ENCODE data around the gene TTC7B.

Gene TTC7B

DNA sequence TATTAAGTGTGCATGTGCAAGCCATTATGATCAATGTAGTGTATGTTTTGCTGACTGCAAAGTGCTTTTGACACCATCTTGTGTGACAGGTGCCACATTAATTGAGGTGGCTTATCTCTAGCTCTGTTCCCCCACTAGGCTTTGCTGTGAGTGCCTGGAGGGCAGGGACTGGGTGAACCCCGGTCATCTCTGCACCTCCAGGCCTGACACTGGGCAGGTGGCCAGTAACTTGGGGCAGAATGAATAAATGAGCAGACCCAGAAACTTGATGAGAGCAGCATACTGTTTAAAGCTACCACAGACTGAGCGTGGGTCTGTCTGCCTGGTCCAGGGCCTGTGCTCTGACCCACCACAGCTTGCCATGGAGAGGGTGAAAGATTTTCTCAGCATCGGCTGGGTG lies 267.8 kb downstream of the TTC7B start:
- DNase-seq (ENCODE audit: low read depth in 2 of 3, low spot score in 2 of 3), result no peak

DNA sequence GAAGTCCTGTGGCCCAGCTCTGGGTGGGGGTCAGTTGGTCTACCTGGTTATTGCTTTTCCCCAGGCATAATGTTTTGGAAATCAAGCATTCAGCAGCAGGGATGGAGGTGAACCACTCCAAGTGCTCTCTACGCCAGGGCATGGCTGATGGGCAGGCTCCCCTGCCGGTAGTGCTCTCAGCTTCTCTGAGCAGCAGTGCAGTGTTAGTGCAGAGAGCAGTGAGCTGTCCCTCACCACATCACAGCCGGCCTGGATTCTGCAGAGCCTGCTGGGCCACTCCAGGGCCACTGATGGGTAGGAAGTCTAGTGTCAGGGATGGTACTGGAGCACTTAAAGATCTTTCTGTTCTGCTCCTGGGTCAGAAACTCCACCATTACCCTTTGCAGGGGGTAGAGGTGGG lies 268.3 kb downstream of the TTC7B start:
- no peak for DNase-seq (ENCODE audit: low read depth in 2 of 3, low spot score in 2 of 3)

DNA sequence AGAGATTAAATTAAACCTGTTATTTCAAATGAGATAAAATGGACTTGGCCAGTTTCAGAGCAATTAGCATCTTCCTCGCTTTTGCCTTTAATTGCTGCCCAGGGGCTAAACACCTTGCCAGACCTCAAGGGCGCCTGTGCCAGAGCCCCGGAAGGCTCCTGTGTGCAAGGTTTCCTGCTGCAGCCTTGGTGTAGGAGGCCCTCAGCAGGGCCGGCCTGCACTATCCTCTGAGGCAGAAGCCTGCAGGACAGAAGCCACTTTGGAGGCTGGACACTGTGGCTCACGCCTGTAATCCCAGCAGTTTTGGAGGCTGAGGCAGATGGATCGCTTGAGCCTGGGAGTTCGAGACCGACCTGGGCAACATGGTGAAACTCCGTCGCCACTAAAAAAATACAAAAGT lies 269.0 kb downstream of the TTC7B start:
- no peak for DNase-seq (ENCODE audit: low read depth in 2 of 3, low spot score in 2 of 3)

DNA sequence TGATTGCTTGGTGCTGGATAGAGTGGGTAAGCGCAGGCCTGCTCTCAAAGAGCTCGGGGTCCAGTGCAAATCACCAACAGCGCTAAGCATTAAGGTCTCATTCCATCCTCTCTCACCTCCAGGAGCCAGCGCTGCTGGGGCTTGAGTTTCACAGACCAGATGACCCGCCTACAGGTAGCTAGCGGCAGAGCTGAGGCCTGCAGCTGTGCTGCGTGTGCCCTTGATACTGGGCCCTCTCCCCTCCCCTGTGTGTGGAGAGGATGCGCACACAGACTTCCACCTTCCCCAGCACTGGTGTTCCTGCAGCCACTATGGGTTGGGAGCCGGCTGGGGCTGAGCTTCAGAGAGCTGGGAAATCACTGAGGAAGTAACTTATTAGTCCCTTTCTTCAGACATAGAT lies 269.5 kb downstream of the TTC7B start:
- DNase-seq (ENCODE audit: low read depth in 2 of 3, low spot score in 2 of 3), result no peak

DNA sequence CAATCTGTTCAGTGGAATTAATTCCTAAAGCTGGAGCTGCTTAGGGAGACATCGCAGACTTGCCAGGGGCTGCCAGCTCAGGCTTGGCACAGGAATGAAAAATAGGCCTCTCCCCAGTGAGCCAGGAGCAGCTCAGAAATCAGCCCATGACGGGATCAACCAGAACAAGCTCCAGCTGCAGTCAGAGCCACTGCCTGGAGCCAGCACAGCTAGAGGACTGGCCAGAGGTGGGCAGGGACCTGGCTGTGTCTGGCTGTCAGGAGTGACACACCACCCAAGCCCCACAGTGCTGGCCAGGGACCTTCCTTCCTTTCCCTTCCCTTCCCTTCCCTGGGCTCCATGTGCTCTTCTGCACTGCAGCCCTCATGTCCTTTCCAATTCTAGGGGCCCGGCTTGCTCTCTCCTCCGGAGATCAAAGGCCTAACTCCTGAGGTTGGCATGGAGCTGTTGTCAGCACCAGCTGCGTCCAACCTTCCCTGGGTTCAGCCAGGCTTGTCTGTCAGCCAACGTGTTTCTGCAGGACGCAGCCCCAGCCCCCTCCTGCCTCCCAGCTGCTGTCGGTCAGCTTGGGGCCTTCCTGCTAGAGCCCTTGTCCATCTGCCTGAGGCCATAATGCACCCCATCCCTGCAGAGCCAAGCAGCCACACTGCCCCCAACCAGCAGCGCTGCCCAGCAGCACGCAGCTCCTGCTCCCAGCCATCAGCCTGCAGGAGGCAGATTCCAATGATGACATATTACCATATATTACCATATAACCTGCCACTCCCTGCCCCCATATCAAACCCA lies 270.1 kb downstream of the TTC7B start:
- DNase-seq (ENCODE audit: low read depth in 2 of 3, low spot score in 2 of 3), result no peak

DNA sequence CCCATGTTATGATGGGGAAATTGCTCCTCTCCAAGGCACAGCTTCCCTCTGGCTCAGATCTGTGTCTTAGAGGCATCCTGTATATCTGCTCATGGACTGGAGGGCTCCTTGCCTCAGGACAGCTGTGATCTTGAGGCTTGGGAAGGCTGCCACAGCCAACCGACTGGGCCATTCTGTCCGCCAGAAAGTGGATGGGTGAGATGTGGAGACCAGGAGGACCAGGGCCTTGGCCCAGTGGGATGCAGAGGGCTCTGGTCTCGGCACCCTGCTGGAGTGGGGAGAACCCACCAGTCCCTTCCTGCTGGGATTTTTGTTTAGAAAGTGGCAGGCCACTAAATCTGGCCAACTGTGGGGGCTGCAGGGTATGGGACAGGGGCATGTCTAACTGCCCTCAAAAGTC lies 270.8 kb downstream of the TTC7B start:
- no peak for DNase-seq (ENCODE audit: low read depth in 2 of 3, low spot score in 2 of 3)

DNA sequence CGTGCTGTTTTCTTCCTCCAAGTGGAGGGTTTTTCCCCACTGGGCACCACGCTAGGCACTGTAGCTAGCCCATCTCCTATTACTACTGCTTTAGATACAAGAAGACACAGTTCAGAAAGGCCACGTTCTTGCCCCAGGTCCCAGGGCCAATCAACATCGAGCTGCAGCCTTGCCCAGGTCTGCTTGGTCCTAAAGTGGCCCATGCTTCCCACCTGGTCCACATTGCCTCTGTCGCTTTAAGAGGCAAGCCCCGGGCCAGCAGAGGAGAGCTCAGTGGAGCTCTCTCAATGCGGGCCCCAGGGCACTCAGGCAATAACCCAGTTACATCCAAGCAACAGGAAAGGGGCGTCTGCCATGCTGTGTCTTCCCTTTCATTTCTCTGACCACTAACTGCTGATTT lies 271.3 kb downstream of the TTC7B start:
- DNase-seq (ENCODE audit: low read depth in 2 of 3, low spot score in 2 of 3), result no peak

DNA sequence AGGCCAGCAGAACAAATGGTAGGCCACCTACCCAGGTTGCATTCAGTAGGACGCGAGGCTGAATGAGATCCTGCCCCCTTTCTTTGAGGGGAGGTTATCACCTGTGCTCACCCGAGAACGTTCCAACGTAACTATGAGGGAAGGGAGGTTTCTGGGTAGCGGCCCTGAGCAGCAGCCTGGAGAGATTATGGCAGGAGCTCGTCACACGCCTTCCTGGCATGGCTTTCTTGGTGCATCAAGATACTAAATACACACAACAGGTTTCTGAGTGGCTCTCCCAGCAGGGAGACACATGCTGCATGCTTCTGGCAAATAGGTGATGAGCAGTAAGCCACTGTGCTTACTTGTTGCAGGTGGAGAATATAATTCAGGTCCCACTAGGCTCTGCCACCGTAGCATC lies 271.7 kb downstream of the TTC7B start:
- DNase-seq (ENCODE audit: low read depth in 2 of 3, low spot score in 2 of 3), result no peak

DNA sequence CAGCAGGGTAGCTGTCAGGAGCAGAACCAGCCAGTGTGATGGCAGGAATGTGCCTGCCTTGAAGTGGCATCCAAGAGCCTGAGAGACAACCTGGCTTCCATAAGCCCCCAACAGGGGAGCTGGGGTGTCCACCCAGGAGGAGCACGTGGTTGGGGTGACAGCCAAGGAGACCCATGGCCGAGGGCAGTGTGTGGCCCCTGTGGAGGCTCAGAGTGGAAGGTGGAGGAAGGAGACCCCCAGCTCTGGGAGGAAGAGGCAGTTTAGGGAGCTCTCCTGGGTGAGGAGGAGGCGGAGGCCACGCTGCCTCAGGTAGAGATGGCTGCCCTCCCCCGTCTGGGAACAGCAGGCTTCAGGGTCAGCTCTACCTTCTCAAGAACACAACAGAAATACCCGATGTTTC lies 272.4 kb downstream of the TTC7B start:
- DNase-seq (ENCODE audit: low read depth in 2 of 3, low spot score in 2 of 3), result no peak

DNA sequence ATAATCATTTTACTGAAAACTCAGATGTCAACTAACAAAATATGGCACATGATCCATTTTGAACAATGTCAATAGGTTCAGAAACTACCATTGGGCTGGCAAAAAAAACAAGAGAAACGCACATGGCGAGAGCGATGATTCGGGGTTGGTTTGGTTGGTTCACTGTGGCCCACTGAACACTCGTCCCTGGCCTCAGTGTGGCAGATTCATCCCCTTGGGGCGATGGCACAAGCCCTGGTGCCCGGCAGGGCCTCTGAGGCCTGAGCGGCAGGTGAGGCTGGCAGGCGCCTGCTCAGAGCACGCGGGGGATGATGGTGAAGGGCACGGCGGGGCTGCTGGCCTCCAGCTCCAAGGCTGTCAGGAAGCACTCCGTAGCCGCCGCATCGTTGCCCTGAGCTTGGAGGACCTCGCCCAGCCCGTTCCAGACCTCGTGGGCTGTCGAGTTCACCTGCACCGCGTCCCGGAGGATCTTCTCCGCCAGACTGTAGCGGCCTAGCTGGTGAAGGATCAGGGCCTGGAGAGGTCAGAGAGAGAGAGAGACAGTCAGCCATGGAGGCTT lies 275.1 kb downstream of the TTC7B start:
- no peak for DNase-seq (ENCODE audit: low read depth in 2 of 3, low spot score in 2 of 3)

DNA sequence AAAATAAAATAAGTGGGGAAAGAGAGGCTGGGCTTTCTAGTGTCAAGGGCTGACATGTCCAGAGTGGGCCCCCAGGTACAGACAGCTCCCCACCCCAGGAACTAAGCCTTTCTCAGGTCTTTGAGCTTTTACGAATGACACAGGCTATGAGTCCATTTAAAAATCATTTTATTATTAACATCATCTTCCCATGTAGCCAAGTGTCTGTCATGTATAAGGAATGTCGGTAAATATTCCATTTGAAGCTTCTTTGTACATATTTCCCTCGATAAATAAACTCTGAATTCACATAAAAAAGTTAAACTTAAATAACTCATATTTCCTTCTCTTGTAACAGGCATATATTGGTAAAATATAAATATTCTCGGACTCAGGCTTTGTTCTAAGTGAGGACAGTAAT lies 275.8 kb downstream of the TTC7B start:
- no peak for DNase-seq (ENCODE audit: low read depth in 2 of 3, low spot score in 2 of 3)

DNA sequence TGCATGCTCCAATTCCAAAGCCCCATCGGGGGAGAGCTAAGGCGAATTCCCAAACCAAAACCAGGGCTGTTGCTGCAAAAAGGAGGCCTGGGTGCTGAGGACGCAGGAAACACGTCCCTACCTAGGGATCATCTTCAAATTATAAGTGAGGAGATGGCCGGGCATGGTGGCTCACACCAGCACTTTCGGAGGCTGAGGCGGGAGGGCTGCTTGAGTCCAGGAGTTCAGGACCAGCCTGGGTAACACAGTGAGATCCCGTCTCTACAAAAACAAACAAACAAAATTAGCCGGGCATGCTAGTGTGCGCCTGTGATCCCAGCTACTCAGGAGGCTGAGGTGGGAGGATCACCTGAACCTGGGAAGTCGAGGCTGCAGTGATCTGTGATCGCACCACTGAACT lies 276.2 kb downstream of the TTC7B start:
- DNase-seq (ENCODE audit: low read depth in 2 of 3, low spot score in 2 of 3), result no peak

DNA sequence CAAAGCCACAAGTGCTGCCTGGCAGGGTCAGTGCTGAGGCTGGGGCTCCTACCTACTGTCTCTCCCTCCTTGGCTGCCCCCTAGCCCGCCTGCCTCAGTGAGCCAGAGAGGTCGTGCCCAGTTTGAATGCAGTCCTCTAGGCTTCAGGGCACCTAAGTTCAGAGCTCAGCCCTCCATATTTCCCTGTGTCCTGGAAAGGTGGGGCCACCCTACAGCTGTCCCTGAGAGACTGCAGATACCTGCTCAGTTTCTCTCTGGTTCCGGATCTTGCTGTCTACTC lies 276.8 kb downstream of the TTC7B start:
- DNase-seq (ENCODE audit: low read depth in 2 of 3, low spot score in 2 of 3), result no peak

DNA sequence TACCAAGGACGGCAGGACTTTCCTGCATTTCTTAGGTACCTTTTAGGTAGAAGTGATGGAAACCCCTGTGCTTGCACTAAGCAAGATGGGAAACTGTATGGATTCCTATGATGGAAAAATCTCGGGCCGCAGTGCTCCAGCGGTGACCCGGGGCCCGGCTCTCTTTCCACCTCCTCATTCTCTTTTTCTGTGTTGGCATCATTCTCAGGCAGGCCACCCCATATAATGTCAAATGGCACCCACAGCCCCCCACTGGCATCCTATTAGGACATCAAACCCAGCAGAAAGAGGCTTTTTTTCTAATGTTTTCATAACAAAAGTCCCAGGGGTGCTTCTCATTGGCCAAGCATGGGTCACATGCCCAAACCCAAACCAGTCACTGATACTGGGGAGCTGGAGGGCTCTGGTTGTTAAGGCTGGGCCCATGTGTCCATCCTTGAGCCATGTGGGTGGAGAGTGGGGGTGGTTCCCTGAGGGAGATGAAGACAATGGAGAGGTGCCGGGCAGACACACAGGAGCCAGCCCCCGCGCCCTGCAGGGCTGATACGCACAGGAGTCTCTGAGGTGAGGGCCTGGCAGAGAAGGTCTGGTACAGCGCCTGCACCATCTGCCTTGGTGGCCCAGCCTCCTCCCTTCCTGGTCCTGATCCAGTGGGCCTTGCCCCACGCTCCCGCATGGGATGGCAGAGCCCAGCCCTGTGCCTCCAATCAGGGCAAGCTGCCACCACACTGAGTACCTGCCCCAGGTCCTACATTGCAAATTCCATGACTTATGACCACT lies 277.3 kb downstream of the TTC7B start:
- no peak for DNase-seq (ENCODE audit: low read depth in 2 of 3, low spot score in 2 of 3)

DNA sequence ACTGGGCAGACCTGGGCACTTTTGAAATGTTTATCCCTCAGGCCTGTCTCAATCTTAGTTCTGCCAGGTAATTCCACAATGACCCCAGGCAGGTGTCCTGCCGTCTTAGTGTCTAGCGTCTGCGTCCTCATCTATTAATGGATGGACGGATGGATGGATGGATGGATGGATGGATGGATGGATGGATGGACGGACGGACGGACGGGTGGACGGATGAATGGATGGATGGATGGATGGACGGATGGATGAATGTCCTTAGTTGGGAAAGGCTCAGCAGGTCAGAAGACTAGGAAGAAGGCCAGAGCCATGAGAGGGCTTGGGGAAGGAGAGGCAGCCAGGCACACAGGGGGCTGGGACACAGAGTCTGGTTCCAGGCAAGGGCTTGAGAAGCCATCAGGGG lies 278.1 kb downstream of the TTC7B start:
- no peak for DNase-seq (ENCODE audit: low read depth in 2 of 3, low spot score in 2 of 3)

DNA sequence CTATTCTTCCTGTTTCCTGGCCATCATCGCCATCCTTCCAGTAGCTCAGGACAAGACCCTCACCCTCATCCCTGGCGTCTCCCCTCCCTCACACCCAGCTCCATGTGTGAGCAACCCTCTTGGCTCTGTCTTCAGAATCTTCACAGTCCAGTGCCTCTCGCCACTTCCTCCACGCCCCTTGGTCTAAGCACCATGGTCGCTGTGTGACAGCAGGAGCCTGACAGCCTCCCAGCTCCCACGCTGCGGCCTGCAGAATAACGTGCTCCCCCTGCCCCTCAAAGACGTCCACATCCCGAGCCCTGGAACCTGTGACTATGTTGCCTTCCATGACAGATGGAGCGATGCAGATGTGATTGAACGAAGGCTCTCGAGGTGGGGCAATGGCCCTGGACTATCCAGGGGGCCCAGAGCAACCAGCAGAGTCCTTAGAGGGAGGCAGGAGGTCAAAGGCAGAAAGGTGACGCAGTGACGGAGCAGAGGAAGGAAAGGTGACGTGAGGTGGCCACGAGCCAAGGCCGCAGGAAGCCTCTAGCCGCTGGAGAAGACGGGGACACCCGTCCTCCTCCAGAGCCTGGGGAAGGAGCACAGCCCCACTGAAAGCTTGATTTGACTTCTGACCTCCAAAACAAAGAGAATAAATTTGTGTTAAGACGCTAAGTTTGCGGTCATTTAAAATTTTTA lies 279.6 kb downstream of the TTC7B start:
- no peak for DNase-seq (ENCODE audit: low read depth in 2 of 3, low spot score in 2 of 3)

DNA sequence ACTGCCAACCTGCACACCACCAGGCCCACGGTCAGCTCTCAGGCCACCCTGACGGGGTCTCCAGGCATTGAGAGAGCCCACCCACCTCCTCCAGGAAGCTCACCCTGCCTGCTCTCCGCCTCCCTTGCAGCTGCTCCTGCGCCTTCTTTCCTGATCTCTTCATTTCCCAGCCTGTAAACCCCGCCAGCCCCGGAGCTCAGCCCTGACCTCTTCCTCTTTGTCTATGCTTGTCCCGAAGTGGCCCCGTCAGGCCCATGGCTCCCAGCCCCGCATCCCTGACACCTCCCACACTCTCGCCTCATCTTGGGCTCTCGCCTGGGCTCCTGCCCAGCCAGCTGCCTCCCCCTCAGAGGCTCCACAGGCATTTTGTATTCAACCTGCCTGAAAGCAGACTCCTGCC lies 280.1 kb downstream of the TTC7B start:
- no peak for DNase-seq (ENCODE audit: low read depth in 2 of 3, low spot score in 2 of 3)

DNA sequence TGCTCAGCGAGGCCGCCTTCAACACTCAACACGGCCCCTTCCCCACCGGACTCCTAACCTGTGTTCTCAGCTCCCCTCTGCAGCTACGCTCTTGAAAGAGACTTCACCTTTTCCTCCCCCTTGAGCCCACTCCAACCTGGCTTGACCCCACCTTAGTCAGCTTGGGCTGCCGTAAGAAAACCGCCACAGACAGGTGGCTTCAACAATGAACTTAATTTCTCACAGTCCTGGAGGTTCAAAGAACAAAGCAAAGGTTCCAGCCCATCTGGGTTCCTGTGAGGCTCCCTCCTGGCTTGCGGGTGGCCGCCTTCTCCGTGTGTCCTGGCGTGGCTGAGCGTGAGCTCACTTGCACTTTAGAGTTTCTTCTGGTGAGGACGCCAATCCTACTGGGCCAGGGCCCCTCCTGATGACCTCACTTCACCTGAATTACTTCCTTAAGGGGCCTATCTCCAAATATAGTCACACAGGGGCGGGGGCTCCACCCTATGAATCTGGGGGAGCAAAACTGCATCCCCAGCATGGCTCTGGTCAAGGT lies 280.6 kb downstream of the TTC7B start:
- DNase-seq (ENCODE audit: low read depth in 2 of 3, low spot score in 2 of 3), result no peak

DNA sequence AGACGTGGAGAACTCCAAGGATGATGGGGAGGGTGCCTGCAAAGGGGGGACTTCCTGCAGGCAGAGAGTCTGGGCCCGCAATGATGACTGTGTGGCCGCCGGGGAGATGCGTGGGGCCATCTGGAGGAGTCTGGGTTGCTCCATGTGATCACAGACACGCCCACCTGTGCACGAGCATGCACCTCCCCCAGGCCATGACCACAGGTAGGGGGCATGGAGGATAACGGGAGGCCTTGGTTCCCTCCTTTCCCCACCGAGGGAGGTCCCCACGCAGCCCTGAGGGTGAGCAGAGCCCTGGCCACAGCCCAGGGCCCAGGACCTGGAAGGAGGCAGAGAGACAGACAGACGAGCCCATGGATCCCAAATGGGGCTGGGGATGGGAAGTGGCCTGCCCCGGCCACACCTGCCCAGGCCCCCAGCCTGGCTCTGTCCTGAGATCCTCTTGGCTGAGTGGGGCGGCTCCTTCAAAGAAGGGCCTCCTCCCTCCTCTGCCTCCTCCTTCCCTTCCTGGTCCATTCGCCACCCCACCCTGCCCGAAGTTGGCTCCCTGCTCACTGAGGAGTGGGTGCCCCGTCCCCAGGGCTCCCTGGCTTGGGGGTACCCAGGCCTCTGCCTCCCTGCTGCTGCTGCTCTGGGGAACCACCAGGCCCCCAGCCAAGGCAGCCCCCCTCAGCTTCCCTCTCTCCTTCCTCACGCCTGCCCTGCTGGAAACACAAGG lies 281.2 kb downstream of the TTC7B start:
- DNase-seq (ENCODE audit: low read depth in 2 of 3, low spot score in 2 of 3), result no peak

DNA sequence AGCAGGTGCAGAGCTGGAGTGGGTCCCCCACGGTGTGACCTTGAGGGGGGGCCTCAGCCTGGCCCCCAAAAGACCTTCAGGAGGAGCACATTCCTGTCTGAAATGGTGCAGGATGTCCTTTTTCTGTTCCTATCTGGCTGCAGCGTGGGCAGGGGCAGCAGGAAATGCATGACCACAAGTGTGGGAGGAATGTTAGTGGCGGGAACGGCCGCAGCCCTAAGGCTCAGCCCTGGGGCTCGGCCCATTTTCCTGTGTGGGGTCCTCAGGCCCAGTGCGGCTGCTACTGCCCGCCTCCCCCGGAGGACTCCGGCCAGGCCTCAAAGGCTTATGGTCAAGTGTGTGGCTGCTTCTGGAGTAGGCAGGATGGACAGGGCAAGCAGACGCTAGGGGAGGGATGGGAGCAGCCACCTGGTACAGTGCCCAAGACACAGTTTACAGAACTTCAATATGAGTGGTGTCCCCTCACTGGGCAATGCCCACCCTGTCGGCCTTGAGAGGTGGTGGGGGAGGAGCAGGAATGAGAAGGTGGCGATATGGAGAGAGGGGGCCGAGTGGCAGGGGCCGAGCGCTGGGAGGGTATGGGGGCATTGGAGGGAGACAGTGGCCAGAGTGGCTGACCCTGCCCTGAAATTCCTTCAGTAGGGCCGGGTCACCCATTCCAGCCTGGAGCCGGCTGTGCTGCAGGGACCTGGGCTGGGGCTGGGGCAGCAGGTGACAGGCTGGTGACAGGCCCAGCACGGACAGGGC lies 282.0 kb downstream of the TTC7B start:
- DNase-seq (ENCODE audit: low read depth in 2 of 3, low spot score in 2 of 3), result no peak

Data from activated CD8-positive, alpha-beta memory T cell treated with anti-CD3 and anti-CD28 coated beads for 48 hours (primary cell).